Osteocyte (in vitro differentiated cells): ENCODE data around the gene STK16. TPM values are rescaled to one million over a fixed set of nuclear protein-coding genes. Genes with fewer than 3 reads are reported as not detected.
A peak's percentile ranks its signal among the peaks of the same experiment; 100 is the strongest.

Source experiments
- DNase-seq: peaks from one replicate; pipeline ENCODE4 v3.0.0; 2021; ENCODE audit warnings: mixed read lengths; ENCODE audit not compliant: unreplicated experiment; ENCODE audit errors: extremely low spot score
- H3K27ac Mint-ChIP-seq: one replicate; pipeline ENCODE4 v1.8.0; 2021; ENCODE audit warnings: mild to moderate bottlenecking, mixed read lengths; ENCODE audit not compliant: unreplicated experiment
- H3K27me3 Mint-ChIP-seq: one replicate; pipeline ENCODE4 v1.8.0; 2021; ENCODE audit warnings: mixed read lengths; ENCODE audit not compliant: unreplicated experiment
- H3K36me3 Mint-ChIP-seq: one replicate; pipeline ENCODE4 v1.8.0; 2021; ENCODE audit warnings: mixed read lengths; ENCODE audit not compliant: unreplicated experiment
- H3K4me1 Mint-ChIP-seq: one replicate; pipeline ENCODE4 v1.8.0; 2021; ENCODE audit warnings: mixed read lengths; ENCODE audit not compliant: unreplicated experiment
- H3K4me3 Mint-ChIP-seq: one replicate; pipeline ENCODE4 v1.8.0; 2021; ENCODE audit warnings: mild to moderate bottlenecking, moderate library complexity, mixed read lengths; ENCODE audit not compliant: unreplicated experiment
- H3K9me3 Mint-ChIP-seq: one replicate; pipeline ENCODE4 v1.8.0; 2021; ENCODE audit warnings: mixed read lengths; ENCODE audit not compliant: unreplicated experiment
- total RNA-seq: library from RNA; stranded (reverse); gene quantifications from 2 replicates; pipeline ENCODE4 v1.2.1, GENCODE V29; 2021
- TF ChIP-seq, protein P1 (sequence below): fragments of 200-600 bp; sonication (generic); IDR thresholded peaks from 2 replicates; pipeline ENCODE4 v1.5.0; 2021; ENCODE audit warnings: antibody characterized with exemption, mild to moderate bottlenecking, moderate library complexity

STK16 gene
- total RNA-seq, 1 donor from 2014 or later: 28.3 TPM

DNA sequence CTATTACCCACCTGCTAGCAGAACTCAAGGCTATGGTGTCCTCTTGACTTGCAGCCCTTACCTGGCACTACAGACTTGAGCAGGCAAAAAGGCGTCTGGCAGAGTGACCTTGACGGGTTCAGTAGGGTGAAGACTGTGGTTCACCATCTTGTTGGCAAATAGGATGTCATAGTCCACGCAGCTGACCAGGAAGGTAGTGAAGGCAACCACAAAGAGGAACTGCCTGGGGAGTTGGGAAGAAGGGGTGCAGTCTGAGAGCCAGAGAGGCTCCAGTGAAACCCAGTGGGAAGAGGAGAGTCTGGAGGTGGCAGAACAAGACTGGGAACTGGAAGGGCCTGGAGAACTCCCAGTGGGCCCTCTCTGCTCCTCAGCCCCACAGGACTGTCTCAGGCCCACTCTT lies 19.9 kb upstream of the STK16 start:
- Mint-ChIP-seq H3K27me3 (no peaks in the 10 kb centered on the region), H3K27ac (no peak overlapping the region), H3K9me3 (no peaks in the 10 kb centered on the region), H3K4me1 (peaks cover 17% of the 10 kb centered on the region), H3K4me3 (no peak overlapping the region), H3K36me3 (peaks cover 33% of the 10 kb centered on the region)
- TF ChIP-seq, protein P1, sequence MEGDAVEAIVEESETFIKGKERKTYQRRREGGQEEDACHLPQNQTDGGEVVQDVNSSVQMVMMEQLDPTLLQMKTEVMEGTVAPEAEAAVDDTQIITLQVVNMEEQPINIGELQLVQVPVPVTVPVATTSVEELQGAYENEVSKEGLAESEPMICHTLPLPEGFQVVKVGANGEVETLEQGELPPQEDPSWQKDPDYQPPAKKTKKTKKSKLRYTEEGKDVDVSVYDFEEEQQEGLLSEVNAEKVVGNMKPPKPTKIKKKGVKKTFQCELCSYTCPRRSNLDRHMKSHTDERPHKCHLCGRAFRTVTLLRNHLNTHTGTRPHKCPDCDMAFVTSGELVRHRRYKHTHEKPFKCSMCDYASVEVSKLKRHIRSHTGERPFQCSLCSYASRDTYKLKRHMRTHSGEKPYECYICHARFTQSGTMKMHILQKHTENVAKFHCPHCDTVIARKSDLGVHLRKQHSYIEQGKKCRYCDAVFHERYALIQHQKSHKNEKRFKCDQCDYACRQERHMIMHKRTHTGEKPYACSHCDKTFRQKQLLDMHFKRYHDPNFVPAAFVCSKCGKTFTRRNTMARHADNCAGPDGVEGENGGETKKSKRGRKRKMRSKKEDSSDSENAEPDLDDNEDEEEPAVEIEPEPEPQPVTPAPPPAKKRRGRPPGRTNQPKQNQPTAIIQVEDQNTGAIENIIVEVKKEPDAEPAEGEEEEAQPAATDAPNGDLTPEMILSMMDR: no peak
- no peak for DNase-seq

- no peak for DNase-seq
- H3K4me1 Mint-ChIP-seq: peaks cover 26% of the 10 kb centered on the region
- H3K36me3 Mint-ChIP-seq: peaks cover 28% of the 10 kb centered on the region
- H3K27ac Mint-ChIP-seq: peak overlapping the region; percentile 71
- TF ChIP-seq, protein P1: no peak
- no peaks in the 10 kb centered on the region for H3K27me3 Mint-ChIP-seq
- H3K4me3 Mint-ChIP-seq: peak overlapping the region; percentile 95
- H3K9me3 Mint-ChIP-seq: no peaks in the 10 kb centered on the region
Observed at GRCh38 chr2:219228041-219228910, 17.0 kb upstream of the STK16 start.

- Mint-ChIP-seq H3K4me3 (peak overlapping the region; percentile 95), H3K4me1 (peaks cover 26% of the 10 kb centered on the region), H3K36me3 (peaks cover 30% of the 10 kb centered on the region), H3K27ac (peak overlapping the region; percentile 71), H3K9me3 (no peaks in the 10 kb centered on the region), H3K27me3 (no peaks in the 10 kb centered on the region)
- TF ChIP-seq, protein P1: no peak
- no peak for DNase-seq
Observed at GRCh38 chr2:219228911-219229304, 16.4 kb upstream of the STK16 start.

DNA sequence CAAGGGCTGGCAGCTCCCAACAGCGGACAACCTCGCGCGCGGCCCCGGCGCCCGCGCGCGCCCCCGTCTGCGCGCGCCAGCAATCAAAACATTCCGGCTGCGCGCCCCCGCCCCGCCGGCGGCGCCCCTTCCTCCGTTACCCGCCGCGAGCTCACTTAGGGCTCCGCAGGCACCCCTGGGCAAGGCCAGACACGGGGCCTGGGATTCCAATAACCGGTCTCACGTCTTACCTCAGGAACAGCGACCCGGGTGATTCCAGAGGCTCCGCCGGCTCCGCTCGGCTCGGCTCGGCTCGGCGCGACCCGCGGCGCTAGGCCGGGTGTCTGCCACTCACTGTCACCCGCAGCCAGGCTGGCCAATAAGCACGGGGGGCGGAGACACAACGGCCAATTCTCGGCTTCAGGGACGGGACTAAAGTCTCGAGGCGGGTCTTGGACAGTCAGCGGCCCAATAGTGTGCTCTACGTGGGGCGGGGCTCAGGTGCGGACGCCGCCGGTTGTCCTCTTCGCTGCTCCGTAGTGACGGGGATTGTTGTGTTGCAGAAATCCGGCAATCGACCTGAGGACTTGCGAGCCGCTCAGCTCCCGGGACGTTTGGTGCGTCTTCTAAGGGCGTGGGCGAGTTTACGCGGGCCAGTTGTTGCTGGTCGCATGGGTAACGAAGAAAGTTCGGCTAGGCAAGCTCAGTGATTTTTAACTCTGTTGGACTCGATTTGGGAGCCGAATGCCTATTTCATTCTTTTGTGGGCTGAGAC lies 15.8 kb upstream of the STK16 start, which contains the start of the genes ANKZF1 and ATG9A:
ANKZF1 (plus strand) TSS at position 502 of the 754 bp plus-strand sequence. CDS start 452 bp downstream, outside the sequence.
ATG9A (minus strand) TSS at position 332 of the 754 bp plus-strand sequence. CDS start 1,612 bp downstream, outside the sequence.
- peak; percentile 99 for DNase-seq
- Mint-ChIP-seq H3K27ac (peak within 1 kb of the TSS; percentile 98), H3K4me1 (peaks cover 26% of the 10 kb centered on the region), H3K9me3 (no peaks in the 10 kb centered on the region), H3K36me3 (peaks cover 32% of the 10 kb centered on the region), H3K4me3 (peak within 1 kb of the TSS; percentile 95), H3K27me3 (no peaks in the 10 kb centered on the region)
- TF ChIP-seq, protein P1: no peak
